ENCODE data around the gene EXOC3. TPM values are rescaled to one million over a fixed set of nuclear protein-coding genes. Genes with fewer than 3 reads are reported as not detected.

EXOC3 gene
- total RNA-seq, 2 experiments from 2014 or later = 31.0 to 58.2 TPM

- ChIA-PET POLR2A (no interaction called here), CTCF (ENCODE audit: unreplicated experiment) (no interaction called here)
- Histone ChIP-seq H2AFZ (ENCODE audit: low read length) (no peak overlapping the region), H3K9me3 (ENCODE audit: low read length) (peaks cover 18% of the 10 kb centered on the region; the same call in 1 of the 2 replicates), H3K79me2 (ENCODE audit: insufficient read depth, low read depth, low read length) (0 out of 2 replicates have a peak, but pooled peaks cover 5% of the 10 kb centered on the region), H3K4me3 (ENCODE audit: low read depth, low read length, poor library complexity, severe bottlenecking) (no peak overlapping the region), H3K27ac (ENCODE audit: low read depth, low read length, poor library complexity, severe bottlenecking) (no peak overlapping the region), H3K36me3 (ENCODE audit: insufficient read depth, low read length) (peaks cover 80% of the 10 kb centered on the region), H4K20me1 (ENCODE audit: insufficient read depth, low read length) (no peaks in the 10 kb centered on the region), H3K9me2 (ENCODE audit: insufficient read depth, low read length) (no peaks in the 10 kb centered on the region), H3K4me1 (ENCODE audit: insufficient read depth, low read length, poor library complexity, severe bottlenecking) (peaks cover 1% of the 10 kb centered on the region), H3K4me2 (ENCODE audit: low read length) (no peak overlapping the region)
- intact Hi-C loops (cut with micrococcal nuclease; ENCODE audit: unreplicated experiment) = no loop called here
- no TSS peak for BruUV-seq (replicated peaks)
- TF ChIP-seq, protein P1, sequence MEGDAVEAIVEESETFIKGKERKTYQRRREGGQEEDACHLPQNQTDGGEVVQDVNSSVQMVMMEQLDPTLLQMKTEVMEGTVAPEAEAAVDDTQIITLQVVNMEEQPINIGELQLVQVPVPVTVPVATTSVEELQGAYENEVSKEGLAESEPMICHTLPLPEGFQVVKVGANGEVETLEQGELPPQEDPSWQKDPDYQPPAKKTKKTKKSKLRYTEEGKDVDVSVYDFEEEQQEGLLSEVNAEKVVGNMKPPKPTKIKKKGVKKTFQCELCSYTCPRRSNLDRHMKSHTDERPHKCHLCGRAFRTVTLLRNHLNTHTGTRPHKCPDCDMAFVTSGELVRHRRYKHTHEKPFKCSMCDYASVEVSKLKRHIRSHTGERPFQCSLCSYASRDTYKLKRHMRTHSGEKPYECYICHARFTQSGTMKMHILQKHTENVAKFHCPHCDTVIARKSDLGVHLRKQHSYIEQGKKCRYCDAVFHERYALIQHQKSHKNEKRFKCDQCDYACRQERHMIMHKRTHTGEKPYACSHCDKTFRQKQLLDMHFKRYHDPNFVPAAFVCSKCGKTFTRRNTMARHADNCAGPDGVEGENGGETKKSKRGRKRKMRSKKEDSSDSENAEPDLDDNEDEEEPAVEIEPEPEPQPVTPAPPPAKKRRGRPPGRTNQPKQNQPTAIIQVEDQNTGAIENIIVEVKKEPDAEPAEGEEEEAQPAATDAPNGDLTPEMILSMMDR (conservative IDR thresholded peaks at IDR 0.05; ENCODE audit: low read length) = no peak
- no peak for TF ChIP-seq EZH2phosphoT487 (IDR thresholded peaks at IDR 0.05; ENCODE audit: borderline replicate concordance, low read depth, low read length)
- DNase-seq (ENCODE audit: low spot score) = no peak
Measured at GRCh38 chr5:449151-449550, 6.2 kb downstream of the EXOC3 start.

DNA sequence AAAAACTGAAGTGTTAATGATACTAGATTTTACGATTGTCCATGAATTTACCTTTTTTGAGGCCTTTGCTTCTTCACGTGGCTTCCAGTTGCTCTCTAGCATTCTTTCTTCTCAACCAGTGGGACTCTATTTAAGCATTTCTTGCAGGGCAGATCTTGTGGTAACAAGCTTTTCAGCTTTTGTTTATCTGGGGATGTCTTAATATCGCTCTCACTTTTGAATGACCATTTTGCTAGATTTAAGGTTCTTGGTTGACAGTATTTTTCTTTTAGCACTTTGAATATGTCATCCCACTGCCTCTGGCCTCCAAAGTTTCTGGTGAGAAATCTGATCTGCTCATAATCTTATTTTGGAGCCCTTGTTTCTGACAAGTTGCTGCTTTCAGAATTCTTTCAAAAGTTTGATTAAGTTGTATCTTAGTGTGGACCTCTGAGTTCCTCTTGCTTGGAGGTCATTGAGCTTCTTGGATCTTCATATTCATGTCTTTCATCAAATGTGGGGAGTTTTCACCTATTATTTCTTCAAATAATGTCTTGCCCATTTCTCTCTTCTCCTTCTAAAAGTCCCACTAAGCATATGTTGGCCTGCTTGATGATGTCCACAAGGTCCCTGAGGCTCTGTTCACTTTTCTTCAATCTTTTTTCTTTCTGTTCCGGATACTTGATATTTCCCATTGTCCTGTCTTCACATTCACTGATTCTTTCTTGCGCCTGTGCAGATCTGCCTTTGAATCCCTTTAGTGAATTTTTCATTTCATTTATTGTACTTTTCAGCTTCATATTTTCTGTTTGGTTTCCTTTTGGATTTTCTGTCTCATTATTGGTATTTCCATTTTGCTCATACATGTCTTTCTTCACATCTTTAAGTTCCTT is 8.8 kb downstream of the EXOC3 start:
- CTCF ChIA-PET (ENCODE audit: unreplicated experiment) = no interaction called here
- H3K4me2 ChIP-seq (ENCODE audit: low read length) = no peak overlapping the region
- BruUV-seq (replicated peaks) = no TSS peak
- TF ChIP-seq EZH2phosphoT487 (IDR thresholded peaks at IDR 0.05; ENCODE audit: borderline replicate concordance, low read depth, low read length) = no peak
- TF ChIP-seq, protein P1 (conservative IDR thresholded peaks at IDR 0.05; ENCODE audit: low read length) = no peak
- peaks cover 18% of the 10 kb centered on the region; the same call in 1 of the 2 replicates for H3K9me3 ChIP-seq (ENCODE audit: low read length)
- H4K20me1 ChIP-seq (ENCODE audit: insufficient read depth, low read length) = no peaks in the 10 kb centered on the region
- H3K79me2 ChIP-seq (ENCODE audit: insufficient read depth, low read depth, low read length) = peaks cover 4% of the 10 kb centered on the region; the same call in 1 of the 2 replicates
- H3K4me1 ChIP-seq (ENCODE audit: insufficient read depth, low read length, poor library complexity, severe bottlenecking) = no peaks in the 10 kb centered on the region
- peaks cover 96% of the 10 kb centered on the region for H3K36me3 ChIP-seq (ENCODE audit: insufficient read depth, low read length)
- H3K9me2 ChIP-seq (ENCODE audit: insufficient read depth, low read length) = no peaks in the 10 kb centered on the region
- intact Hi-C loops (cut with micrococcal nuclease; ENCODE audit: unreplicated experiment) = no loop called here
- POLR2A ChIA-PET = interaction anchor here (0.6 to 0.7 kb wide), 2 partner anchors 55 to 262 kb away, joined by 3 read pairs; no protein-coding TSS in a partner anchor
- H3K27ac ChIP-seq (ENCODE audit: low read depth, low read length, poor library complexity, severe bottlenecking) = no peak overlapping the region
- no peak overlapping the region for H3K4me3 ChIP-seq (ENCODE audit: low read depth, low read length, poor library complexity, severe bottlenecking)
- no peak for DNase-seq (ENCODE audit: low spot score)
- H2AFZ ChIP-seq (ENCODE audit: low read length) = no peak overlapping the region

All from OCI-LY7 (cell line).